ENCODE data around the gene SLC5A3. TPM values are rescaled to one million over a fixed set of nuclear protein-coding genes. Genes with fewer than 3 reads are reported as not detected.

The SLC5A3 gene
- total and polyA plus RNA-seq, 2 experiments from 2014 or later: 6.2 to 32.7 TPM

DNA sequence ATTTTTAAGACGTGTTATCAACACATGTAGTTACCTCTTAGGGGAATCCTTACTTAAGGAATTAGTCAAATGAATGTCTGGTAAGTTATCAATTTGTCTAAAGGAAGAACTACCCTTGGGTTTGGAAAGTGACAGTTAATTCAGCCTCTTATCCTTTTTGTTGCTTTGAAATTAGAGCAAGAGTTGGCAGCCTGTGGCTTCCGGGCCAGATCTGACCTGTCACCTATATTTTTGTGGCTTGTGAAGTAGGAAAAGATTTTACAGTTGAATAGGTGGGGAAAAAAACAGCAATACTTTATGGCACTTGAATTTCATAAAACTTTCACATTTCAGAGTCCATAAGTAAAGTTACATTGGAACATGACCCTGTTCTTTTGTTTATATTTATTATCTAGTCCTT is 5.5 kb downstream of the SLC5A3 start:
- H3K36me3 Mint-ChIP-seq (ENCODE audit: low read depth): peaks cover 9% of the 10 kb centered on the region; the same call in 2 of the 3 replicates
- H2AFZ ChIP-seq: no peak overlapping the region
- H3K4me2 ChIP-seq: no peak overlapping the region
- H3K79me2 ChIP-seq (replicated peaks; ENCODE audit: insufficient read depth): peaks cover 98% of the 10 kb centered on the region
- H3K4me3 ChIP-seq: no peak overlapping the region
- no peaks in the 10 kb centered on the region for H3K27me3 ChIP-seq (ENCODE audit: insufficient read depth)
- H3F3A ChIP-seq (replicated peaks; ENCODE audit: low read depth): no peaks in the 10 kb centered on the region
- H3K36me3 ChIP-seq (ENCODE audit: insufficient read depth): no peaks in the 10 kb centered on the region; the same call in 1 of the 2 replicates
- no peak overlapping the region for H3K27ac ChIP-seq (ENCODE audit: low read depth)
- no peaks in the 10 kb centered on the region for H3K27me3 Mint-ChIP-seq (ENCODE audit: insufficient read depth, low read depth, poor library complexity)
- TF ChIP-seq JUNB (IDR thresholded peaks at IDR 0.05; ENCODE audit: unreplicated experiment) (no peak), ZNF114 (CRISPR knock-in tag; IDR thresholded peaks at IDR 0.05) (no peak)
- peaks cover 59% of the 10 kb centered on the region for H3K4me1 Mint-ChIP-seq
- ATAC-seq (no peak), DNase-seq (ENCODE audit: low spot score) (no peak)
- H4K20me1 ChIP-seq (replicated peaks; ENCODE audit: insufficient read depth): peaks cover 71% of the 10 kb centered on the region
- H3K27ac Mint-ChIP-seq: no peak overlapping the region
- H3K4me3 Mint-ChIP-seq: no peak overlapping the region
- H3K4me1 ChIP-seq (ENCODE audit: insufficient read depth): peaks cover 39% of the 10 kb centered on the region
- peaks cover 3% of the 10 kb centered on the region; the same call in 1 of the 3 replicates for H3K9me3 Mint-ChIP-seq
- no peaks in the 10 kb centered on the region for H3K9me2 ChIP-seq (ENCODE audit: insufficient read depth)

GRCh38 chr21:34080710-34081109 is 7.3 kb downstream of the SLC5A3 start:
- ATAC-seq (no peak), DNase-seq (ENCODE audit: low spot score) (no peak)
- Mint-ChIP-seq H3K36me3 (ENCODE audit: low read depth) (no peaks in the 10 kb centered on the region; the same call in 2 of the 3 replicates), H3K4me3 (no peak overlapping the region), H3K27me3 (ENCODE audit: insufficient read depth, low read depth, poor library complexity) (no peaks in the 10 kb centered on the region), H3K27ac (no peak overlapping the region), H3K4me1 (peaks cover 55% of the 10 kb centered on the region), H3K9me3 (no peaks in the 10 kb centered on the region)
- peaks cover 75% of the 10 kb centered on the region for H4K20me1 ChIP-seq (replicated peaks; ENCODE audit: insufficient read depth)
- no peak overlapping the region for H3K4me2 ChIP-seq
- H3K36me3 ChIP-seq (ENCODE audit: insufficient read depth): no peaks in the 10 kb centered on the region; the same call in 1 of the 2 replicates
- H3K27me3 ChIP-seq (ENCODE audit: insufficient read depth): no peaks in the 10 kb centered on the region
- no peak overlapping the region for H3K4me3 ChIP-seq
- no peak overlapping the region for H3K27ac ChIP-seq (ENCODE audit: low read depth)
- H3K4me1 ChIP-seq (ENCODE audit: insufficient read depth): peaks cover 44% of the 10 kb centered on the region
- peaks cover 100% of the 10 kb centered on the region for H3K79me2 ChIP-seq (replicated peaks; ENCODE audit: insufficient read depth)
- H3K9me2 ChIP-seq (ENCODE audit: insufficient read depth): no peaks in the 10 kb centered on the region
- H3F3A ChIP-seq (replicated peaks; ENCODE audit: low read depth): no peaks in the 10 kb centered on the region
- no peak overlapping the region for H2AFZ ChIP-seq
- TF ChIP-seq, protein P1, sequence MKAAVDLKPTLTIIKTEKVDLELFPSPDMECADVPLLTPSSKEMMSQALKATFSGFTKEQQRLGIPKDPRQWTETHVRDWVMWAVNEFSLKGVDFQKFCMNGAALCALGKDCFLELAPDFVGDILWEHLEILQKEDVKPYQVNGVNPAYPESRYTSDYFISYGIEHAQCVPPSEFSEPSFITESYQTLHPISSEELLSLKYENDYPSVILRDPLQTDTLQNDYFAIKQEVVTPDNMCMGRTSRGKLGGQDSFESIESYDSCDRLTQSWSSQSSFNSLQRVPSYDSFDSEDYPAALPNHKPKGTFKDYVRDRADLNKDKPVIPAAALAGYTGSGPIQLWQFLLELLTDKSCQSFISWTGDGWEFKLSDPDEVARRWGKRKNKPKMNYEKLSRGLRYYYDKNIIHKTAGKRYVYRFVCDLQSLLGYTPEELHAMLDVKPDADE (IDR thresholded peaks at IDR 0.05): no peak

GRCh38 chr21:34082769-34083168 is 9.4 kb downstream of the SLC5A3 start:
- H3K27me3 ChIP-seq (ENCODE audit: insufficient read depth): no peaks in the 10 kb centered on the region
- no peak overlapping the region for H3K4me2 ChIP-seq
- ATAC-seq: no peak
- no peak overlapping the region for H3K4me3 ChIP-seq
- H3K27me3 Mint-ChIP-seq (ENCODE audit: insufficient read depth, low read depth, poor library complexity): no peaks in the 10 kb centered on the region
- peaks cover 100% of the 10 kb centered on the region for H3K79me2 ChIP-seq (replicated peaks; ENCODE audit: insufficient read depth)
- DNase-seq (ENCODE audit: low spot score): no peak
- H3K36me3 Mint-ChIP-seq (ENCODE audit: low read depth): no peaks in the 10 kb centered on the region; the same call in 2 of the 3 replicates
- H2AFZ ChIP-seq: no peak overlapping the region
- TF ChIP-seq NANOG (IDR thresholded peaks at IDR 0.05; ENCODE audit: borderline replicate concordance): no peak
- TF ChIP-seq STAT1 (IDR thresholded peaks at IDR 0.05; ENCODE audit: unreplicated experiment): no peak
- TF ChIP-seq REST (IDR thresholded peaks at IDR 0.05; ENCODE audit: unreplicated experiment): no peak
- TF ChIP-seq EZH2 (IDR thresholded peaks at IDR 0.05; ENCODE audit: low read depth, unreplicated experiment): no peak
- peaks cover 79% of the 10 kb centered on the region for H4K20me1 ChIP-seq (replicated peaks; ENCODE audit: insufficient read depth)
- no peaks in the 10 kb centered on the region for H3K9me2 ChIP-seq (ENCODE audit: insufficient read depth)
- peaks cover 47% of the 10 kb centered on the region for H3K4me1 ChIP-seq (ENCODE audit: insufficient read depth)
- H3K36me3 ChIP-seq (ENCODE audit: insufficient read depth): no peaks in the 10 kb centered on the region; the same call in 1 of the 2 replicates
- no peaks in the 10 kb centered on the region for H3F3A ChIP-seq (replicated peaks; ENCODE audit: low read depth)
- H3K9me3 Mint-ChIP-seq: no peaks in the 10 kb centered on the region
- peaks cover 40% of the 10 kb centered on the region for H3K4me1 Mint-ChIP-seq
- no peak overlapping the region for H3K4me3 Mint-ChIP-seq
- H3K27ac ChIP-seq (ENCODE audit: low read depth): no peak overlapping the region
- H3K27ac Mint-ChIP-seq: no peak overlapping the region

Data from GM23338 (cell line).